MV-4-11 (cell line): ENCODE data around the gene PCGF3.
"Not testable (repeated sequence)": the region's sequence is repeated elsewhere in the genome, so short reads cannot be mapped to it uniquely, and the experiment has no call there.

Experiments used
- DNase-seq: peaks from one replicate; lab custom pipeline; 2025; lab: John Stamatoyannopoulos, UW

Gene PCGF3

GRCh38 chr4:668219-668618 is 37.4 kb upstream of the PCGF3 start:
- DNase-seq, result not testable (repeated sequence)

DNA sequence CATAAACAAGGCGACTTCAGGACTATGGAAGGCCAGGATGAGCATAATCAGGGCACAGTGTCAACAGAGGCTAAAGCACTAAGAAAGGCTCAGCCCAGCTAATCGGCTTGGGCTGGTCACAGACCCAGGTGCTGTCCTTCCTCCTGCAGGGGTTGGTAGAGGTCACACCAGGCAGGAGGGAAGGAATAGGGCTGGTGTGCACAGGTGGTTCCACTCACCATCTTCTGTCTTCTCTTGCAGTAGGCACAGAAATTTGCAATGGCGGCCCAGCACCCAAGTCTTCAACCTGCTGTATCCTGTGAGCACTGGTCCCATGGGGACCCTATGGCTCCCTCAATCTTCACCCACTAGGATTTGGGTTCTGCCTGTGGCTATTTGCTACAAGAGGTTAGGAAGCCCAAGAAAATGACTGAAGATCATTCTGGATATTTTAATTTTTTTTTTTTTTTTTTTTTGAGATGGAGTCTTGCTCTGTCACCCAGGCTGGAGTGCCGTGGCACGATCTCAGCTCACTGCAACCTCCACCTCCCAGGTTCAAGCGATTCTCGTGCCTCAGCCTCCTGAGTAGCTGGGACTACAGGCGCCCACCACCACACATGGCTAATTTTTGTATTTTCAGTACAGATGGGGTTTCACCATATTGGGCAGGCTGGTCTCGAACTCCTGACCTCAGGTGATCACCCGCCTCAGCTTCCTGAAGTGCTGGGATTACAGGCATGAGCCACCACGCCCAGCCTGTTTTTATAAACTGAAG is 35.6 kb upstream of the PCGF3 start:
- not testable (repeated sequence) for DNase-seq

DNA sequence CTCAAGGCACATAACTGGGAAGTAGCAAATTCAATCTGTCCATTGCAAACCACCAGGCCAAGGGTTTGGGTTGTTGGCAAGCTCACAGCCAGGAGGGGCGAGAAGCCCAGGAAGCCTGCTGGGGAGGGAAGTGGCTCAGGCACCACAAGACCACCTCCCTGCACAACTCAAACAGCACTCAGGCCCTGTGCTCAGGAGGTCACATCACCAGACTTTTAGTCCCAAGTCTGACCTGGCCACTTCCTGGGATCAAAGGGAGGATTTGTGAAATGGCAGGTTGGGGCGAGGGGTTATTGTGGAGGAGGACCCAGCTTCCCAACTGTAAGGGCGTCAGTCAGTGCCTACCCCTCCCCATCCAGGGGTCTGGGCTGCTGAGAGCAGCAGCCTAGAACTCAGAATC is 33.9 kb upstream of the PCGF3 start:
- DNase-seq, result no peak

DNA sequence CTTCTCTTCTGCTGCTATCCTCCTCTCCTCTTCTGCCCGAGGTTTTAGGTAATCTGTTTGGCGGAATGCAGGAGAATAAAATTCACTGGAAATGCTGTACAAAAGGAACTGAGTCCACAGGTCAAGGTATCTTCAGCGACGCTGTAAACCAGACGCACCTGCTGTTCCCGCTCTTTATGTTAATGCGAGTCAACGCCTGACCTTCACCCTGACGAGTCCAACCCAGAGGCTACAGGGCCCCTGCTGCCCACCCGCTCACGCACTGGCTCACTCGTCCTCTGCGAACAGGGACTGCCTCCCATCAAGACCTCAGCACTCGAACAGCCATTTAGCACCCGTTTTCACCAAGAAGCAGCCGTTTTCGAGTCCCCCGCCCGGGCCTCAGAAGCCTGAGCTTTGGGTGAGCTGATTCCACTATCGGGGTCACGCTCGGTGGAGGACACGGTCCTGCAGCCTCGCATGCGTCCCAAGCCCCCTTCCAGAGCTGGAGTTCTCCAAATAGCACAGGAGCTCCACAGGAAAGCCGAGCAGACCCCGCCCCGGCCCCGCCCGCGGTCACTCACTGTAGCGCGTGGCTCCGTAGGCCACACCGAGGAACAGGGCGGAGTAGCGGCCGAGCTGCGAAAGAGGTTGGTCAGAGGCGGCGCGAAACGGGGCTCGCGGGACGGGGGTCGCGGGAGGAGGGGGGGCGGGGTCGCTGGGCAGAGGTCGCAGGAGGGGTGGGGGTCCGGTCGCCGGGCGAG is 32.1 kb upstream of the PCGF3 start:
- no peak for DNase-seq

GRCh38 chr4:674172-675035 is 31.2 kb upstream of the PCGF3 start, which contains the start of the genes ATP5ME and MYL5:
Gene ATP5ME (minus strand): TSS chr4:674276. CDS start chr4:674247, 29 bp downstream.
Gene MYL5 (plus strand): TSS chr4:674542. CDS start chr4:678027, 3,485 bp downstream.
- peak; percentile 90 for DNase-seq

GRCh38 chr4:675036-675882 is 30.4 kb upstream of the PCGF3 start:
- no peak for DNase-seq

- DNase-seq, result no peak
Observed at GRCh38 chr4:675980-676870, 29.4 kb upstream of the PCGF3 start.

DNA sequence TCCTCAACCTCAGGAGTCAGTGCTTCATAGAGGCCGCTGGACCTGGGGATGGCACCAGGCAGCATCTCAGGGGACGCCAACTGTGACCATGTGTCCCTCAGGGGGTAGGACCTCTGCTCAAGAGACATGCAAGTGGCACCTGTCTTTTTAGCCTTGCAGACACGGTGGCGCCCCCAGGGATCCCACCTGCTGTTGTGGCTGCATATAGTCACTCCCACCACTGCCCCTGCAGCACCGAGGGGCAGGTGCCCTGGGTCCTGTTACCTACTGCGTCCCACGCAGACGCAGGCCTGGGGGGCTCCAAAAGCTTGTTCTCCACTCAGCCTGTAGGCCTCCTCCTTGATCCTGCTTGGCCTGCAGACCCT is 28.8 kb upstream of the PCGF3 start:
- DNase-seq, result no peak

- no peak for DNase-seq
Observed at GRCh38 chr4:677431-678293, 28.0 kb upstream of the PCGF3 start.

DNA sequence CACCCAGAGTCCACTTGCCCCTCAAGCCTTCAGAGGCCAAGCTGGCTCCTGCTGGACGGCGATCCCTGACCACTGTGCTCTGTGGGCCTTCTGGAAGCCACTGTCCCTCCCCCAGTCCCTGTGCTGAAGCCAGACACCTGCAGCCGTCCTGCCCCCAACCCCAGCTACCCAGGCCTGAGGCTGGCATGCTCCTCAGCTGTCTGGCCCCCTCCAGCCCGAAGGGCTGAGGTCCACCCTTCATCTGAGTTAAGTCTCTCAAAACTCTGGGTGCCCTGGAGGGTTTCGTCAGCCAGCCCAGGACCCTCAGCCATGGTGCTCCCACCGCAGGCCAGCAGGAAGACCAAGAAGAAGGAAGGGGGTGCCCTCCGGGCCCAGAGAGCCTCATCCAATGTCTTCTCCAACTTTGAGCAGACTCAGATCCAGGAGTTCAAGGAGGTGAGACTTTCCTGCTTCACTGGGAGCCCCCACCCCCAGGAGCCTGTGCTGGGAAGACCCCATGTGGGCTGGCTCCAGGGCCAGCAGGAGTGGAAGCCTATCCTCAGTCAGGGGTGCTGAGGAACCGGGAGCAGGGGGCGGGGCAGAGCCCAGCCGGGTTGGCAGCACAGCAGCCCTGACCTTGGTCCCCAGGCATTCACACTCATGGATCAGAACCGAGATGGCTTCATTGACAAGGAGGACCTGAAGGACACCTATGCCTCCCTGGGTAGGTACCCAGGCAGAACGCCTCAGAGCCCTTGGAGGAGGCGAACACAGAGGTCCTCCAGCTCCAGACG is 27.1 kb upstream of the PCGF3 start:
- DNase-seq, result no peak

DNA sequence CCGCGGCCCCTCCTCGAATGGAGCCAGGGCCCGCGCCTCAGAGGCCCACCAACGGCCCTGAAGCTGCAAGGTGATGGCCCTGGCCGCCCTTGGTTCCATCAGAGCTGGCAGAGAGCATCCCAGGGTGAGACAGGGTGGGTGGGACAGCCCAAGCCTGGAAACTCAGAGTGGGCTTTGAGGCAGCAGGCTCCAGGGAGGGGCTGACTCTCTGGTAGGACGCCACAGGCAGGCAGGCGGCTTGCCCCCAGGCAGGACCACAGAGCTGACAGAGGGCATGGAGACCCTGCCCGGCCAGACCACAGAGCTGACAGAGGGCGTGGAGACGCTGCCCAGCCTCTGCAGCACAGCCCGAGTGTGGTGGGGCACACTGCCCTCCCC is 26.5 kb upstream of the PCGF3 start:
- DNase-seq, result no peak

DNA sequence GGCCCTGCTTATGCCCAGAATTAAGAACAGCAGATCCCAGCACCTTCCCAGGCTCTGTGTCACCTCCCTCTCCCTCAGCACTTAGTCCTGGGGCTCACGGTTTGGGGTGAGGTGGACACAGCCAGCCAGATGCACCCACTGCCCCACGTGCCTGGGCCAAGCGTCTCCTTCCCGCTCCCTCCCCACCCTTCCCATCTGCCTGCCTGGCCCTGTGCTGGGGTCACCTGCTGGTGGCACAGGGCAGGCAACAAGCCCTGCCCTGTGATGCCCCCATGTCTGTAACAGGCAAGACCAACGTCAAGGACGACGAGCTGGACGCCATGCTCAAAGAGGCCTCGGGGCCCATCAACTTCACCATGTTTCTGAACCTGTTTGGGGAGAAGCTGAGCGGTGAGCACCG is 26.0 kb upstream of the PCGF3 start:
- no peak for DNase-seq

DNA sequence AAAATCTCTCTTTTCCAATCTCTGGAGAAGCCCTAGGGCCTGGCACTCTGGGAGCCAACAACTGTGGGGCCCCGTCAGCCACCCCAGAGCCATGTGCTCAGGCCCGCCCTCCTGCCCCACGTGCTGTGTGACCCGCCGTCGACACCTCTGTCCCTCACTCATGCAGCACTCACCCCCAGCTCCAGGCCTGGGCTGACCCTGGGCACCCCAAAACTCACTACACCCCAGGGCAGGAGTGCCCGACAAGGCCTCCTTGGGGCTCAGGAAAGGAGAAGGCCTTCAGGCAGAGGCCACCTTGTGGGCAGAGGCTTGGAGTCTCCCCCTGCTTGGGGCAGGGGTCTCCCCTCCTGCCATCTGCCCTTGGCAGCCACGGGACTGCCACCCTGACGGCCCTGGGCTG is 25.5 kb upstream of the PCGF3 start:
- no peak for DNase-seq

DNA sequence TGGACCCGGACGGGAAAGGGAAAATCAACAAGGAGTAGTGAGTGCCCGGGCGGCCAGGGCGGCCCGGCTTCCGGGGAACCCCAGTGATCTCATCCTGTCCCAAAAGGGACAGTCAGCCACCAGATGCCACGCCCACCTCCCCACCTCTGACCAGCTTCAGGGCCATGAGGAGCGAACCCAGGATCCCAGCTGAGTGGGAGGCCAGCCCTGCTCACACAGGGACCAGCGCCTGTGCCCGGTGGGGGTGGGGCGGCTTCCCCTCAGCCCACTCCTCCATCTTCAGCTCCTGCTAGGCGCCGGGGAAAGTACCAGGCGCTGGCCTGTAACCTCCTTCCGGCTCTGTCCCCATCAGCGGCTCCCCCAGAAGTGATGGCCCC is 25.1 kb upstream of the PCGF3 start:
- no peak for DNase-seq

DNA sequence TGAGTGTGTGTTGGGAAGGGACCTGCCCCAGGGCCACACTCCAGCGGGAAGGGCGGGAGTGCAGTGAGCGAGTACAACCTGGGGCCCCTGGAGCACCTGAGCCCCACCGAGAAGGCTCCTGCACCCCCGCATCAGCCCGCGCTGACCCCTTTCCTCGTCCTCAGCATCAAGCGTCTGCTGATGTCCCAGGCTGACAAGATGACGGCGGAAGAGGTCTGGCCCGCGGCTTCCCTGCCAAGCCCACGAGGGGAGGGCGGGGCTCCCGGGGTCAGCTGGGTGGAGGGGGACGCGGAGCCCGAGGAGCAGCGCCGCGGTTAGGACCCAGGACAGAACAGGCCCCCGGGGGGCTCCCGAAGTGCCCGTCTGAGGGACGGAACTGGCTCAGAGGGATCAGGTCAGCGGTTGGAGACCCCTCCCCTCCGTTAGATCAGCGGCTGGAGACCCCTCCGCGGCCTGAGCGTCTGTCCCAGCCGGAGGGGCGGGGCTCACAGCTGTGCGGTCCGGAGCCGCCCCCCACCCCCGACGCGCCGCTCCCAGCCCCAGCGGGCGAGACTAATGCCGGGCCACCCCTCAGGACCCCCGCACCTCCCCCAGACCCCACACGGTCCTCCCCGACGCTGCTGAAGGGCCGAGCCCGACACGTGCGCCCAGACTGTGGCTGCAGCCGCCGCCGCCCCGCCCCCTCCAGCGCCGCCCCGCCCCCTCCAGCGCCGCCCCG is 24.5 kb upstream of the PCGF3 start:
- no peak for DNase-seq

DNA sequence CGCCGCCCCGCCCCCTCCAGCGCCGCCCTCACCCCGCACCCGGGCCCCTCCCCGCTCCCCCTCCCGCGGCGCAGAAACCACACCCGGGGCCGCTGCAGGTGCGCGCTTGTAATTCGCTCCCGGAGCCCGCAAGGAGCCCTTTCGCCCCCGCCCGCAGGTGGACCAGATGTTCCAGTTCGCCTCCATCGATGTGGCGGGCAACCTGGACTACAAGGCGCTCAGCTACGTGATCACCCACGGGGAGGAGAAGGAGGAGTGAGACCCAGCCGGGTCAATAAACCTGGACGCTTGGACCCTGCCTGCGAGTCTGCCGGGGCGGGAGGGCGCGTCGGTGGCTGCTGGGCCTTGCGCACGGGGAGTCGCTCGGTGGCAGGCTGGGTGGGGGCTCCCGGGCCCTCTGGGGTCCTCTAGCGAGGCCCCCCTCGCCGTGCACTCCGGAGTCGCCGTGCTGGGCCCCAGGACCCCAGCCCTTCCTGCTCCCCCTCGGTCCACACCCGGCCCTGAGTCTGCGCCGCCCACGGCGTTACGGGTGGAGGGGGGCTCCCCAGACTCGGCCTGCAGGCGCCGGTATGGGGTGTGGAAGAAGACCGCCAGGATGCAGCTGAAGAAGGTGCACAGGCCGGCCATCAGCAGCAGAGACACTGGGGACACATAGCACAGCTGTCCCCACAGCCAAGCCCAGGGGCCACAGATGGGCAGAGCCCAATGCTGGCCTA is 23.7 kb upstream of the PCGF3 start:
- DNase-seq, result no peak

GRCh38 chr4:682490-683172 is 23.0 kb upstream of the PCGF3 start:
- no peak for DNase-seq
